Middle frontal gyrus (tissue), 1 donor: ENCODE data around the gene FBLN7.

Experiments
- DNase-seq: peaks from one replicate; pipeline ENCODE4 v3.0.0-alpha.2; 2015; ENCODE audit warnings: low spot score; ENCODE audit errors: extremely low spot score

Gene FBLN7

GRCh38 chr2:112156152-112156986, 18.2 kb downstream of the FBLN7 start:
- no peak for DNase-seq

GRCh38 chr2:112157472-112157871, 19.3 kb downstream of the FBLN7 start:
- no peak for DNase-seq

- DNase-seq: no peak
These were observed 21.3 kb downstream of the FBLN7 start for GRCh38 chr2:112159454-112159921.

GRCh38 chr2:112160283-112161250, 22.4 kb downstream of the FBLN7 start:
- no peak for DNase-seq

GRCh38 chr2:112161431-112162145, 23.4 kb downstream of the FBLN7 start:
- no peak for DNase-seq

- no peak for DNase-seq
These were observed 24.2 kb downstream of the FBLN7 start for GRCh38 chr2:112162341-112162740.

- no peak for DNase-seq
These were observed 24.8 kb downstream of the FBLN7 start for GRCh38 chr2:112162956-112163355.

- no peak for DNase-seq
These were observed 25.4 kb downstream of the FBLN7 start for GRCh38 chr2:112163541-112163981.

GRCh38 chr2:112164876-112165275, 26.7 kb downstream of the FBLN7 start:
- no peak for DNase-seq

GRCh38 chr2:112165296-112165695, 27.1 kb downstream of the FBLN7 start:
- no peak for DNase-seq

- no peak for DNase-seq
These were observed 28.8 kb downstream of the FBLN7 start for GRCh38 chr2:112166806-112167499.

GRCh38 chr2:112168422-112169124, 30.4 kb downstream of the FBLN7 start:
- no peak for DNase-seq

GRCh38 chr2:112170495-112170894, 32.3 kb downstream of the FBLN7 start:
- no peak for DNase-seq

- no peak for DNase-seq
These were observed 35.6 kb downstream of the FBLN7 start for GRCh38 chr2:112173646-112174319.

GRCh38 chr2:112174383-112174782, 36.2 kb downstream of the FBLN7 start:
- no peak for DNase-seq

GRCh38 chr2:112175333-112175732, 37.1 kb downstream of the FBLN7 start:
- no peak for DNase-seq

GRCh38 chr2:112175958-112176573, 37.9 kb downstream of the FBLN7 start:
- DNase-seq: no peak

- DNase-seq: no peak
These were observed 43.5 kb downstream of the FBLN7 start for GRCh38 chr2:112181571-112182290.
